Measurements from ENCODE around the gene TGFB3. TPM values are rescaled to one million over a fixed set of nuclear protein-coding genes. Genes with fewer than 3 reads are reported as not detected.
"Not testable (repeated sequence)": the region's sequence is repeated elsewhere in the genome, so short reads cannot be mapped to it uniquely, and the experiment has no call there.

The TGFB3 gene
- total RNA-seq, 1 donor from 2014 or later: 1.3 TPM

- H3K4me3 ChIP-seq (ENCODE audit: low read depth, low read length): no peak overlapping the region
- no peak for TF ChIP-seq CTCF (conservative IDR thresholded peaks at IDR 0.05; ENCODE audit: low read depth, low read length)
- DNase-seq (ENCODE audit: low read depth): no peak
Measured at GRCh38 chr14:76015191-76015590, 33.4 kb upstream of the TGFB3 start.

GRCh38 chr14:76012354-76012753 is 30.6 kb upstream of the TGFB3 start:
- no peak for TF ChIP-seq CTCF (conservative IDR thresholded peaks at IDR 0.05; ENCODE audit: low read depth, low read length)

GRCh38 chr14:76011930-76012329 is 30.1 kb upstream of the TGFB3 start:
- DNase-seq (ENCODE audit: low read depth): no peak
- no peak overlapping the region for H3K4me3 ChIP-seq (ENCODE audit: low read depth, low read length)
- TF ChIP-seq CTCF (conservative IDR thresholded peaks at IDR 0.05; ENCODE audit: low read depth, low read length): no peak

More at GRCh38 chr14:76012354-76012753, 30.6 kb upstream of the TGFB3 start:
- no peak overlapping the region for H3K4me3 ChIP-seq (ENCODE audit: low read depth, low read length)
- DNase-seq (ENCODE audit: low read depth): no peak

GRCh38 chr14:76009627-76010026 is 27.8 kb upstream of the TGFB3 start:
- not testable (repeated sequence) for H3K4me3 ChIP-seq (ENCODE audit: low read depth, low read length); DNase-seq (ENCODE audit: low read depth)

- TF ChIP-seq CTCF (conservative IDR thresholded peaks at IDR 0.05; ENCODE audit: low read depth, low read length): no peak
- DNase-seq (ENCODE audit: low read depth): no peak
Measured at GRCh38 chr14:76007852-76008251, 26.1 kb upstream of the TGFB3 start.

GRCh38 chr14:76007379-76007778 is 25.6 kb upstream of the TGFB3 start:
- no peak overlapping the region for H3K4me3 ChIP-seq (ENCODE audit: low read depth, low read length)
- no peak for DNase-seq (ENCODE audit: low read depth)
- no peak for TF ChIP-seq CTCF (conservative IDR thresholded peaks at IDR 0.05; ENCODE audit: low read depth, low read length)

More at GRCh38 chr14:76007852-76008251, 26.1 kb upstream of the TGFB3 start:
- no peak overlapping the region for H3K4me3 ChIP-seq (ENCODE audit: low read depth, low read length)

- no peak for TF ChIP-seq CTCF (conservative IDR thresholded peaks at IDR 0.05; ENCODE audit: low read depth, low read length)
- no peak overlapping the region for H3K4me3 ChIP-seq (ENCODE audit: low read depth, low read length)
- no peak for DNase-seq (ENCODE audit: low read depth)
Measured at GRCh38 chr14:76006253-76006652, 24.5 kb upstream of the TGFB3 start.

All from epithelial cell of proximal tubule (primary cell).